GM18873 (cell line): Measurements from ENCODE around the gene RPLP1.

Experiments
- ATAC-seq: cut with Tn5 transposase; IDR thresholded peaks from one replicate; pipeline ENCODE4 v1.9.1; 2021; ENCODE audit warnings: mild to moderate bottlenecking, moderate library complexity, moderate number of reproducible peaks; ENCODE audit not compliant: unreplicated experiment, low FRiP score

The RPLP1 gene

DNA sequence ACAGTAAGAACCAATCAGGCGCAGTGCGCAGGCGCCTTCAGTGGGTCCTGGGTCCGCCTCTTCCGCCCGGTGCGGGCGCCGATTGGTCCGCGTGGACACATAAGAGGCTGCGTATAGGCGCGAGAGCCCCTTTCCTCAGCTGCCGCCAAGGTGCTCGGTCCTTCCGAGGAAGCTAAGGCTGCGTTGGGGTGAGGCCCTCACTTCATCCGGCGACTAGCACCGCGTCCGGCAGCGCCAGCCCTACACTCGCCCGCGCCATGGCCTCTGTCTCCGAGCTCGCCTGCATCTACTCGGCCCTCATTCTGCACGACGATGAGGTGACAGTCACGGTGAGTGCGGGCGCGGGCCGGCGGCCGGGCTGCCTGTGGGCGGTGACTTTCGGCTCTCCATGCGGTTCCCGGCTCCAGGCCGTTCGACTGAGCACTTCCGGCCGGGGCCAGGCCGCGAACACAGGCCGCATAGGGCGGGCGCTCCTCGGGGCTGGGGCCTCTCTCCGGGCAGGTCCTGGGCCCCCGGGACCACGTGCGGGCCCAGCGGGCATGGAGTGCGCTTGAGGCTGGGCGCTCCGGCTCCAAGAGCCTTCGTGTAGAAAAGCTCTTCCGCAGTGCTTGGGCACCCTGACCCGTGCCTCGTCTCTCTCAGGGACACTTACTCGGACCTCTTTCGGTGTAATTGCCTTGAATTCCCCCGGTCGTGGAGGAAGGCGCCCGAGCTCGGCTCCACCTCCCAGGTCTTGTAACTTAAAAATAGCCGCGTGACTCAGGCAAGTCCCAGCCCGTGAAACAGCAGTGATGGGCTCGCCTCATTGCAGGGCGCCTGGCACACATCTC lies at the start of gene RPLP1:
TSS of gene RPLP1 (plus strand) at position 127 of the 830 bp plus-strand sequence. CDS start at position 258, 131 bp downstream.
- ATAC-seq = peak; percentile 79

DNA sequence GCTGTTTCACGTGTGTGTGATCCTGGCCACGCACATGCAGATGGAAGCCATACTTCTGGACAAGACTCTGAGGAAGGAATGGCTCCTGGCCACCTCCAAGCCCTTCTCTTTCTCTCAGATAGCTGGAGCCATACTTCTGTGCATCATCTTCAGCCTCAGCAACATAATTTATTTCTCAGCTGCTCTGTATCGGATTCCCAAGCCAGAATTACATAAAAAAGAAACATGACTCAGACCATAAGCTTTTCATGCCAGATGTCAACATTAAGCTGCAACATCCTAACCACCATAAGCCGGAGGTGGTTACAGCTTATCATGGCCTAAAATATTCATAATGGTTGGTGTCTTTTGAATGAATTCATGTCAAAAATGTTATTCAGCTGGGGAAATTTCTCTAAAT lies 49.0 kb upstream of the RPLP1 start:
- no peak for ATAC-seq

DNA sequence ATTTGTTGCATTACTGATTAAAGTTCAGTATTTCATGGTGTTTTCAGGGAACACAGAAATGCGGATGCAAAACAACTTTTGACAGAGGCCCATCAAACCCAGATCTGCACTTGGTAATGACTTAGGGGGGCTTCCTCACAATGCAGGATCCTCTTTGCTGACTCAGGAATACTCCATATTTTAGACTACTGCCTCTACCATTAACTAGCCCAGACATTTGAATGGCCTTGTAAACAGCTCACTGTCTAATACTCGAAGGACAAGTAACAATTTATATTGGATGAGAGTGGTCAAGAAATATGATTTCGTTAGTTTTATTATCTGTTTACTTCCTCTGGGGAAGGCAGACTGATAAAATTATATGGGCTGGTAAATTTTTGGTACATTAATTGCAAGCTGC lies 47.5 kb upstream of the RPLP1 start:
- ATAC-seq = no peak

DNA sequence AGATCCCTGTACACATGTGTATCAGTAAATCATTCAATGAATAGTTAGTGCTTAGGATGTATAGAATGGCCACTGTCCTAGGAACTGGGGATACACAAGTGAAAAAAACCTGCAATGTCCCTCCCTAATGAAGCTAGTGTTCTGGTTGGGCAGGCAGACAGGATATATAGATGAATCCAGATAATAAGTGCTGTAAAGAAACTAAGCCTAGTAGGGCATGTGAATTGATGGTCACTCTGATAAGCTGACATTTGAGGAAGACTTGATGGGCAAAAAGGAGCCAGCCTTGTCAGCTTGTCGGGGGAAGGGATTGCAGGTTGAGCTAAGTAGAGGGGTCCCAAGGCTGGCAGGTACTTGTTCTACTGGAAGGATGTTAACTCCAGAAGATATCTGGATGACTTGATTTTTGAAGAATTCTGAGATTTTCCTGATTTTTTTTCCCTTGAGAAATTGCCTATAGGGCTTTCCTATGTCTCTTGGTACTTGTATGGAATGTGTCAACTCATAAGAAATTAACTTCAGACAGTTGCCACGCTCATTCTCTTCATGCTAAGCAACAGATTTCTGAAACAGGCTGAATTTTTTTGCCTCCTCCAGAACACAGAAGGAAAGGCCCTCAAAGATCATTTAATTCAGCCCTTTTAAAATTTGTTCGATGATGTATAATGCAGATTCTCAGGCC lies 44.8 kb upstream of the RPLP1 start:
- ATAC-seq = no peak

DNA sequence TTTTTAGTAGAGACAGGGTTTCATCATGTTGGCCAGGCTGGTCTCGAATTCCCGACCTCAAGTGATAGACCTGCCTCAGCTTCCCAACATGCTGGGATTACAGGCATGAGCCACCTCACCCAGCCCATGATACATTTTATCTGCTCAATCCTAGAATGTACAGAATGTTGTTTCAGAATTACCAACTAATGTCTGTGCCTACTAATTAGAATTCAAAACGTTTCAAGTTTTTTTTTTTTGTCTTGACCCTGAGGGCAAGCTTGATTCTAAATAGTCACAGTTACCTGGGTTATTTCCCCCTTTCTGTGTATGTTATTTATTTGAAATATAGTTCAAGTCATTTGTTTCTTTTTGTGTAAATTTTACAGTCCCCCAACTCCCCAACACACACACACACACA lies 43.8 kb upstream of the RPLP1 start:
- ATAC-seq = no peak

DNA sequence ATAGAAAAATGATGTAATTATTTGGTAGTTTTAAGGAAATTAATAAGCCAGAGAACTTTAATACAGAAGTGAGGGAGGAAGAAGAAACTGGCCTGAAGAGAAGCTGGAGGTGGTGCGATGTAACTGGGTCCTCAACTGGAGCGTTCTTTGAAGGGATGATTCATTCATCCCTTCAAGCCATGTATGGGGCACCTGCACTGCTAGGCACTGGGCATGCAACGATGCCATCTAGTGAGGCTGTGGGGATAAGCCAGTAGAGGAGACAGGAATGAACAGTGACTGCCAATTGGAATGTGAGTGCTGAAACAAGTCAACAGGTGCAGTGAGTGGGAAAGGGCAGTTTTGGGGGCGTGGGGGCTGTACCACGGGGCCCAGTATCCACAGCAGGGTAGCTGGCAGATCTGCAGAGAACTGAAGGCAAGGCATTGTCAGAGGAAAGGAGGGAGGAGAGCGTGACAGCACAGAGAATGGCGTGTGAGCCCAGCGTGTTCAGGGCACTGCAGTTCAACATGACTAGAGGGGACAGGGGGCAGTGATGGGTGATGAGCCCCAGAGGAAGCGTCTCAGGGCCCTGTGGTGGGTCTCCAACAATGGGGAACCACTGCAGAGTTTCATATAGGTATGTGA lies 42.3 kb upstream of the RPLP1 start:
- no peak for ATAC-seq

DNA sequence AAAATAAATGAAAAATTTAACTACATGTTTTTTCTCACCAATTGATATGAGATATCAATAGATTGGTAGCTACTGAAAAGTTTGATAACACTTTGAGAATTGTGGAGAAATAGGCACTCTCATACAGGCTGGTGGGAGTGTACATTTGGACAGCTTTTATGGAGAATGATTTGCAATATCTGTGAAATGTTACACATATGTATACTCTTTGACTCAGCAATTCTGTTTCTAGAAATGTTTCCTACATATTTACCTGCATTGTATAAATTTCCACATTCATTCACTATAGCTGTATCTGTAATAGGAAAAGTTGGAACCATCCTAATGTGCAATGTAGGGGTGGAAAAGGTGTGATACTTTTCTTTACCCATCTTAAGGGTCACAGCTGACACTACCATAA lies 40.3 kb upstream of the RPLP1 start:
- no peak for ATAC-seq

DNA sequence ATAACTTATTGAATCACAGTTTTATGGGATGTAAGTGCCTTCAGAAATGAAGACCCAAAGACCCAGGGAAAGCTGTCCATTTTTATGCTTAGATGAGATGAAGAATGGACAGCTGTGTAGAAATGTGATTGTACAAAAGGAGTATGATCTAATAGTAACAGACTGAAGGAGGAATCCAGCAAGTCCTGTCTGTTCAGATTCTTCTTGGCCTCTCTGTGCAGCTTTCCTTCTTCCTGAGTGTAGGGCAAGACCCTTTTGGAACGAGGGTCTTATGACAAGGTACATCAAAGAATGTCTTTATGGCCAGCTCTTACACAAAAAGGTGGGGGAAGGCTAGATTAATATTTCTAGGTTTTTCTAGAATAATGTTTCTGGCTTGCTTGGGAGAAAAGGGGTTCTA lies 39.9 kb upstream of the RPLP1 start:
- ATAC-seq = no peak

DNA sequence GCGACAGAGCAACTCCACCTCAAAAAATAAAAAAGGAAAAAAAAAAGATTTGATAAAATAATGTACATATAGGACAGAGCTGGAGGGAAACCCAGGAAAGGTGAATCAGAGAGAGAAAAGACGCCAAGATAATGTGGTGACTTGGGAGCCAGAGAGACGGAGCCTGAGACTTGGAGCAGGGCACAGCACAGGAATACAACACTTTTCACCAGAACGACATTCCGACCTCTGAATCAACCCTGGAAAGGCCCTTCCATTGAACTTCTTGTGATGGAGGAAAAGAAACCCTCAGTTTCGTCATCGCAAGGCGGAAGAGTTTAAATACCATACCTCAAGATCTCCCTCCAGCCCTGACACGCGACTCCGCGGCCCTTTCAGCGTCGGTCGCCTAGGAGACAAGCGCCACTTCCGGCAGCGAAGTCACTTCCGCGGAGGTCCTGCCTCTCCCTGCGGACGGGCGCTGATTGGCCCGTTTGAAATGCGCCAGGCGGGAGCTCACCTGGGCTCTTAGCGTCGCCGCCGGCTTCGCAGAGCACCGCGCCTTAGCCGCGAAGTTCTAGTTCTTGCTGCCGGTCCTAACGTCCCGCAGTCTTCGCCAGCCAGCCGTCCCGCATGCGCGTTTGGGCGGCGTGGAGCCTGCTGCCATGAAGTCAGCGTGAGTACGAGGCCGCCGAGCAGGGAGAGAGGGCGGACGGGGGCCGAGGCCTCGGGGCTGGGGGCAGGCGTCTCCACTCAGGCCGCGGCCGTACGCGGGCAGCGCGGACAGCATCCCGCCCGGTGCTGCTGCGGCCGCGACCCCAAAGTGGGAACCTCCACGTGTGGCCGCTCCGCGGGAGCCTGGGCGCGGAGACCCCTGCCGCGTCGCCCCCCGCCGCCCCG lies 38.6 kb upstream of the RPLP1 start, which contains the start of gene KIF23:
TSS of gene KIF23 (plus strand) at position 528 of the 879 bp plus-strand sequence. CDS start at position 645, 117 bp downstream.
- ATAC-seq = peak; percentile 84

DNA sequence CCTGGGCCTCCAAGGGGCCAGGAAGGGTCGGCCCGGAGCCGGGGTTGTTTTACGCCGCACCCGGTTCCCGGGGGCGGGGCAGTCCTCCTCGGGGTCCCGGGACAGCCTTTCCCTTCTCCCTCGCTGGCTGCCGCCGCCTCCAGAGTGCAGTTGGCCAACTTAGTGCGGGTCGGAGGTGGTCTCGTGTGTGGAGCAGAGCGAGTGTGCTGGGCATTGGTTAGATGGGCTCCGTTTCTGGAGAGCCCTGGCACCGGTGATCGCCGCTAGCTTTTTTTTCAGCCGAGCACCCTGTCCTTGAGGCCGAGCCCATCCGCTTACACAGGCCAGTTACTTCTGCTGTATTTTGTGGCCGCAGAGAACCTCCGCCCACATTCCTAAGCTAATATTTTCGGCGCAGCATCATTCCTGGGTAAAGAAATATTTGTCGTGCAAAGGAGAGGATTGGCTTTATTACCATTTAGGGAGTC lies 37.9 kb upstream of the RPLP1 start:
- peak; percentile 16 for ATAC-seq

DNA sequence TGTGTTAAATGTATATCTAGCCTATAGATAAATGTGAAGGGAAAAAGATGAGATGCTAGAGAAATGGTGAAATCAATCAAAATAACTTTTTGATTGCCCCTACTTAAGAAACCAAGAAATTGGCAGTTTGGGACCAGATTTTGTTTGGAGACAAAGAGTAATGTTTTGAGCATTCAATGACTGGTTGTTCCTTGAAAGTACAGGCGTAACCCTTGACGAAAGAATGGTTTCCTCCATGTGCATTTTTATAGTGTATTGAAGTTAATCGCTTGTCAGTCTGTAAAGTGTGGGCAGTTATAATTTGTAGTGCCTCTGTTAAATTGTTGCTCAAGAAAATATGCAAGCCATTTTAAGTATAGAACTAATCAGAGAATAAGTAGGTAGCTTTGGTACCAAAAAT lies 37.2 kb upstream of the RPLP1 start:
- no peak for ATAC-seq

DNA sequence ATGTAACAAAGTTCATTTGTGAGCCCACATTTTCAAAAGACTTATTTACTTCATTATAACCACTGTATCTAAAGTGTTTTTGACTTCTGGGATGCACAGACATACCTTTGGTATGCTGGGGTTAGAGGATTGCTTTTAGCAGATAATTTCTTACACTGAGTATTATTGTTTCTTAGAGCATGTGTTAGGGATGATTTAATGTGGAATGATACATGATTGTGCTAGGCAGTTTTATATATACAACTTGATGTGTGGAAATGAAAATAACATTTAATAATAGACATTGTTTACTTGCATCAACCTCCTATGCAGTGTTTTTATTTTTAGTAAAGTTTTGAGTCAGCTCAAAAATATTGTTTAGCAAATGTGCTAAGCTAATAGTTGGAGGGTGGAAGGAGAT lies 35.0 kb upstream of the RPLP1 start:
- no peak for ATAC-seq

DNA sequence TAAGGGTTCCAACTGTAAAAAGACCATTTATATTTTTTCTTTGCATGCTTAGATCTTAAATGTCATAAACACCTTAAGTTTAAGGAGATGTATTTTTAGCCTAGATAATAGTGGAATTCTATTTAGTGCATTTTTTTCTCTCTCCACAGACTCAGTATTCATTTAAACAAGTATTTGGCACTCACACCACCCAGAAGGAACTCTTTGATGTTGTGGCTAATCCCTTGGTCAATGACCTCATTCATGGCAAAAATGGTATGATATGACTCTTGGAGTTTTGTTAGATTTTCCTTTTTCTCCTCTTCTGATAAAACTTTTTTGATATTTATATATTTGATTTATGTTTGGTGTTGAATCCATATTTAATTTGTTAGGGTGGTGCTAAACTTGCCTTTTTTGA lies 31.1 kb upstream of the RPLP1 start:
- ATAC-seq = no peak

DNA sequence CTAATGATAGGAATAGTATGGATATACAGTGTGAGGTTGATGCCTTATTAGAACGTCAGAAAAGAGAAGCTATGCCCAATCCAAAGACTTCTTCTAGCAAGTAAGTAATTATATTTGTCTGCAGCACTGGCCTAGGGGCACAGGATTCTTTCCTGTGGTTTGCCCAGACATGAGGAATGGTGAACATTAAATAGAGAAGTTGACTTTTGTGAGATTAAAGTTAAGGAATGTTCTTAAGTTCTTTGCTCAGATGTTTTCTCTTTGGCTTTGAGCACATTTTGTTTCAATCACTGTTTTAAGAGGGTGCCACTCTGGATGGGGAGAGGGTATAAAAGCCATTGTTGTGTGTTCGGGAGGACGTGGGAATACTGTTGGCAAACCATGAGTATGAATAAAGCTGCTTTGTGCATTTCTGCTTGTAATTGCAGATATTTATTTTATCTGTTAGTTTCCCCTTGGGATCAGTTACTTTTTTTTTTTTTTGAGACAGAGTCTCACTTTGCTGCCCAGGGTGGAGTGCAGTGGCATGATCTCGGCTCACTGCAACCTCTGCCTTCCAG lies 30.2 kb upstream of the RPLP1 start:
- no peak for ATAC-seq

DNA sequence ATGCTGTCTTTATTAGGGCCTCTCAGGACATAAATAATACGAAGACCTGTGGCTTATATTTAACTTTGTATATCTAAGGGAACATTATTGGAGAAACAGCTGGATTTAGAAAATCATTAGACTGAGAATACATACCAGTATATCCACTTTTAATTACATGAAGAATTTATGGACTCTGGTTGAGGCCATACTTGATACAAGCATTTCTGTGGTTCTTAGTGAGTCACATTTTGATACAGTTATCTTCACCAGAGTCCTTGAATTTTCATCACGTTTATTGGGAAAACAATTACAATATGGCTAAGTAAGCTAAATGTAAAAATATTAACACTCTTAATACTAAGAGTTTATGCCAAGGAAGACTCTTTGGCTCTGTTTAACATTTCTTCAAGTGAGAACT lies 28.6 kb upstream of the RPLP1 start:
- ATAC-seq = no peak

DNA sequence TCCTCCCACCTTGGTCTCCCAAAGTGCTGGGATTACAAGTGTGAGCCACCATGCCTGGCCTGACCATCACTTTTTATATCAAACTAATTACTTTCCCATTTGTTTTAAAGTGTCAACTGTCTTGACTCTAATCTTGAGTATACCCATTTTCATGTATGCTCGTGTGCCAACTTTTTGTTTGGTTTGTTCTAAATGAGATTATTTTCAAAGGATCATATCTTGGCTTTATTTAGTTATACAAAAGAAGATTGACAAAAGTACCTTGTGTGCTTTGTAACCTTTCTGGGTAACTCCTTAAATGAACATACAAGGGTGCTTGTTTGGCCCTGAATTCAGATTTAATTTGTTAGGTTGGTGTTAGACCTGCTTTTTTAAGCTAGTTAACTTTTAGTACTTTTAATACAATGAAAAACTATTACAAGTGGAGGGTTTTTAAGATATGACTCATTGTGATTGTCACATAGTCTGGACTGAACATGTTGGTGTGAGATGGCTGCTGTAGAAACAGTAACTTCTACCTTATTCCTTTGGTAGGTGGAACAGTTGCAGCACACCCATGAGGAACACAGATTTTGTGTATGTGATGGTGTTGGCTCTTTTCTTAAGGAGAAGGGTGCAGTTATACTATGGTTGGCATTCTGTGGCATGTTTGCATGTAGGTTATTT lies 27.7 kb upstream of the RPLP1 start:
- no peak for ATAC-seq

DNA sequence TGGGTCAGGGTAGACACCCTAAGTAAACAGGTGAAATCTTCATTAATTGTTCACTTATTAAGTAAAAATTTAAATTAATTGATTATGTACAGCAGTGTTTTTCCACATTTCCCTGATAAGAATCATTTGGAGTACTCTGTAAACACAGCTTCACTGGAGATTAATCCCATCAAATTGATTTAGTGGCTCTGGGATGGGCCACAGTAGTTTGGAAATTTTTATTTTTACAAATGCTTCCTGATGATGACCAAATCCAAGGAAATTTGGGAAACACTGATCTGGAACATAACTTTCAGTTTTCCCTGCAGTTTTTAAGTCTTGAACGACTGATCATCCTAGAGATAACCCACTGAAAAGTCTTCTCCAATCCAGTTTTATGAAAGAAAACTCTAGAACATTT lies 18.8 kb upstream of the RPLP1 start:
- ATAC-seq = no peak

DNA sequence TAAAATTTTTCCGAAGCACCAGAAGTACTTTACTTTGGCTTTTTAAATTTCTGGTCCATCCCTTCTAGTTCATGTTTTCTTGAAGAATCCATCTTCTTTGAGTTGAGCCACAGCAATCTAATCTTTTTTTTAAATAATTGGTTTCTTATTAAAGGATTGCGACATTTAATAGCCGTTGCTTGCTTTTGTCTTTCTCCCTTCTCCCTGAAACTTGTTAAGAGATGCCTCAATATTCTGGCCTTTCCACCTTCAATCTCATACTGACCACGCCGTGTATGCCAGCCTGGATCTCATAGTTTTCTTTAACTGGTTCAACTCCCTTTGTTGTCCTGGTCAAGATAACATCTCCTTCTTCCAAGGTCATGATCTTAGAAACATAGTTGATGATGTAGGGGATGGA lies 18.4 kb upstream of the RPLP1 start:
- no peak for ATAC-seq

DNA sequence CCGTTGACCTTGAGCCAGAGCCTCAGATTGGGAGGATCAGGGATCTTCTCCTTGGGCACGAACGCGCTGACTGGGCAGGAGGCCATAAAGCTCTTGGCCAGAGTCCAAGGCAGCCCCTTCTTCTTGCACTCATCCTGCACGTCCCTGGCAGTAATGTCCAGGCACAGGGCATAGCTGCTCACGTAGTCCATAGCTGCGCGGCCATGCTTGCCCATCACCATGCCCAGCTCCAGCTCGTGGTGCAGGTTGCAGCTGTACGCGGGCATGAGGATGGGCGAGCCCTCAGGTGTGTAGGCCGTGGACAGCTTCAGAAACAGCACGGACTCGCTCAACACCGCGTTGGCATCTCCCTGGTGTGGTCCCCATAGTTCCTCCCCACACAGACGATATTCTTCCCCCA lies 17.9 kb upstream of the RPLP1 start:
- no peak for ATAC-seq

DNA sequence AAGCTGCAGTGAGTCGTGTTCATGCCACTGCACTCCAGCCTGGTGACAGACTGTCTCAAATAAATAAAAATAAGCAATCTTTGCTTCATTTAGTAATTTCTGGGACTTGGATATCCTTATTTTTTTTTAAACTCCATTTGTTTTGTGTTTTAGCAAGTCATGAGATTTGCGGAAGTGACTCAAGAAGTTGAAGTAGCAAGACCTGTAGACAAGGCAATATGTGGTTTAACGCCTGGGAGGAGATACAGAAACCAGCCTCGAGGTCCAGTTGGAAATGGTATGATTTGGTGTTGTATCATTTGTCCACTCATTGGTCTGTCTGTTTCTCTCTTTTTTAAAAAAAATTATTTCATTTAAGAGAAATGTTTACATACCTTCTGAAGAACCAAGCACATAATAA lies 16.6 kb upstream of the RPLP1 start:
- ATAC-seq = no peak
